ENCODE data around the gene TAOK1. TPM values are rescaled to one million over a fixed set of nuclear protein-coding genes. Genes with fewer than 3 reads are reported as not detected.
"Not testable (repeated sequence)": the region's sequence is repeated elsewhere in the genome, so short reads cannot be mapped to it uniquely, and the experiment has no call there.

Gene TAOK1
- total RNA-seq, 1 donor from 2014 or later, result 127 TPM

DNA sequence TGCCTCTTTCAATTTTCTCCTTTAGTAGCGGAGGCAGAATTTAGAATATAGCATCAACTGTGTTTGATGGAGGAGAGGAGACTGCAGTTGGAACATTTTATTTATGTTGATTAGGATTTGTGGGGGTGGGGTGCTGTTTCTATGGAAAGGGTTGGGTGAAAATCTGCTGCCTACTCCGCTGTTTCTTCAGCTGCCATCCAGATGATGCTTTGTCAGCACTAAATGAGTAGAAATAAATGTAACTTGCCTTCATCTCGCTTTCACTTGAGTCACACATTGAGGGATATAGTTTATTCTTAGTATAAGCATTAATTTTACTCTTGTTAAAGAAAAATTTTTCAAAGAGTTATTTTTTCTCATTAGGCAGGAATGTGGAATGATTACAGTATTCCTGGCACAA lies 134.5 kb downstream of the TAOK1 start:
- DNase-seq (ENCODE audit: low spot score in 2 of 2) (no peak), FAIRE-seq (no peak)

DNA sequence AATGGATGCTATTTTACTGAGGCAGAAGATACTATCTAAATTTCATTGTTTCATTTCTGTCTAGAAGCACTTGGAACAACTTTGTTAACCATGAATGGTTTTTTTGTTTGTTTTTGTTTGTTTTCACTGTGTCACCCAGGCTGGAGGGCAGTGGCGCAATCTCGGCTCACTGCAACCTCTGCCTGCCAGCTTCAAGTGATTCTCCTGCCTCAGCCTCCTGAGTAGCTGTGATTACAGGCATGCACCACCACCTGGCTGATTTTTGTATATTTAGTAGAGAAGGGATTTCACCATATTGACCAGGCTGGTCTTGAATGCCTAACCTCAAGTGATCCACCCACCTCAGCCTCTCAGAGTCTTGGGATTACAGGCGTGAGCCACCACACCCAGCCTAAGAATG lies 136.2 kb downstream of the TAOK1 start:
- DNase-seq (ENCODE audit: low spot score in 2 of 2) (no peak), FAIRE-seq (no peak)

DNA sequence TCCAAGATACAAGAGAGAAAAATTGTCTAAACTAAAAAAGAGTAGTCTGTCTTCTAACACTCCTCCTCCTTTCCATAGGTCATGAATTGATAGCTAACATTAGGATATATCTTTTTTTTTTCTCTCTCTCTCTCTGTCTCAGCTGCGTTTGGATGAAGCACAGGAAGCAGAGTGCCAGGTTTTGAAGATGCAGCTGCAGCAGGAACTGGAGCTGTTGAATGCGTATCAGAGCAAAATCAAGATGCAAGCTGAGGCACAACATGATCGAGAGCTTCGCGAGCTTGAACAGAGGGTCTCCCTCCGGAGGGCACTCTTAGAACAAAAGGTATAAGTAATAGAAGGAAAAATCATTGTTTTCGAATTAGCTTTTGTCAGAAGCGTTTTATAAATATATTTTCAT lies 143.8 kb downstream of the TAOK1 start:
- FAIRE-seq (no peak), DNase-seq (ENCODE audit: low spot score in 2 of 2) (no peak)

DNA sequence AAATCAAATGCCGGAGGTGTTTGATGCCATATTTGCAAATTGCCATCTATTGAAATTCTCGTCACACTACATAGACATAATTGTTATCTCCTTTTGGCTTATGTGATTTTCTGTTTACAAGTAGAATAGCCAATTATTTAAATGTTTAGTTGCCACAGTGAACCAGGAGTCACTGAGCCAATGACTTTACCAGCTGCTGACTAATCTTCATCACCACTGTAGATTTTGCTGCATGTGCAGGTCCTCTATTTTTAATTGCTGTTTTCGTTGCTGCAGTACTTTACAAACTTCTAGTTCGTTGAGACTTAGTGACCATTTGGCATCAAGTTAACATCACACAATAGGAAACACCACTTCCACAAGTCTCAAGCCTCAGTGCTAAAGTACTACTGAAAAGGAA lies 153.9 kb downstream of the TAOK1 start:
- FAIRE-seq (no peak), DNase-seq (ENCODE audit: low spot score in 2 of 2) (no peak)

DNA sequence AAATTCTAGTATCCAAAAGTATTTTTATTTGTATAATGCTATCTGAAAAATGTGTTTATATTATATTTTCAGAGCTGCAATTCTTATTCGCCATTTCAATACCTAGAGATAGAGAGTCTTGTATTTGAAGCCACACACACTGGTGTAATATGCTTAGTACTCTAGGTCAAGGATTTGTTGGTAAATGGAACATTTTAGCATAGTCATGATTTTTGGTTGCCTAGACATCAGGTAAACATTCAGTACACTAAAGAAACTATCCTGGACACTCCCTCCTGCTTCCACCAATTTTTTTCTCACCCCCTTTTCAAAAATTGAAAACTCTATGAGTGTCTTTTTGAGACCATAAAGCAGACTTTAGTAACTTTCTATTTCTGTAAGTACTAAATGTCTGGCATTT lies 155.9 kb downstream of the TAOK1 start:
- DNase-seq (ENCODE audit: low spot score in 2 of 2), result no peak
- no peak for FAIRE-seq

DNA sequence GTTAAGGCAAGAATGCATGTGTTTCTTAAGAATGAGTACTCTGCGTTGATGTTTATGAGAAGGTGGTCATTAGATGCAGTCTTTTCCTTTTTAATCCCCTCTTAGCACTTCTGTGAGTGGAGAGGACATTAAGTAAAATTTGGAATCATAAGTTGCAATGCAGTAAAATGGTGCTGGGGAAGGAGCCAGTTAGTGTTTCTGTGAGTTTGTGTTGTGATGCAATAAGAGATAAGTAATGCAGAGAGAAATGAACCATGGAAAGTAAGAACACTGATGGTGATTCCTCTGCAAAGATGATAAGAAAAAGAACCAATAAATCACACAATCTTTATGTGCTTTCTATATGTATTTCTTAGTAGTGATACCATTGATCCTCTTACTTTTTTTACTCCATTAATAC lies 156.7 kb downstream of the TAOK1 start:
- DNase-seq (ENCODE audit: low spot score in 2 of 2) (no peak), FAIRE-seq (no peak)

DNA sequence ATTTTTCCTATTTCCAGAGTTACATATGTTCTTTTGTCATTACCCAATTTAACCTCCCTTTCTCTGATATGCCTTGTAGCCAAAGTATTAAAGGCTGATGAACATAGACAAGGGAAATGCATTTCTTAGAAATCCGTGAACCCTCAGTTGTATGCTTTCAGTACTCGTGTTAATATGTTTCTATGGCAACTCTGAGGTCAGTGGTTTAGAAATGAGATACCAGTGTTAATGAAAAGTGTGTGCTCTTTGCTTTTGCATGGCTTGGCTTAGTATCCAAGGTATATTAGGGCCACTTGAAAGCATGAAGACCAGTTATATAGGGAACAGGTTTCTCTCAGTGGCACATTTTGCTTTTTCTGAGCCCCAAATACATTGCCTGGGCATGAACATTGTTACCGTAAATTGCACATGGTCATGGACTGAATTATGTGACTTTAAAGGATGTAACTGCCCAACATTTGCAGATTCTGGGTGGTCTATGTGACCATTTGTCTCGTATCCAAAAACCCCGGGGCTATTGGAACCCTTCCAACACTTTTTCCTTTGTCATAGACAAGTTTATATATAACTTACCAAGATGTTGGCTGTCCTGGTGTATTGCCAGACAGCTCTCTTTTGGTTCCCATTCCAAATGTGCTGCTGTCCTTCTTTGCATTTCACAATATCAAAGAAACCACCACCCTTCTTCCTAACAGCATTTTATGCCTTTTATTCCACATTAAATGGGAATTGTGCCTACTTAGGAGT lies 159.2 kb downstream of the TAOK1 start:
- DNase-seq (ENCODE audit: low spot score in 2 of 2) (no peak), FAIRE-seq (no peak)

DNA sequence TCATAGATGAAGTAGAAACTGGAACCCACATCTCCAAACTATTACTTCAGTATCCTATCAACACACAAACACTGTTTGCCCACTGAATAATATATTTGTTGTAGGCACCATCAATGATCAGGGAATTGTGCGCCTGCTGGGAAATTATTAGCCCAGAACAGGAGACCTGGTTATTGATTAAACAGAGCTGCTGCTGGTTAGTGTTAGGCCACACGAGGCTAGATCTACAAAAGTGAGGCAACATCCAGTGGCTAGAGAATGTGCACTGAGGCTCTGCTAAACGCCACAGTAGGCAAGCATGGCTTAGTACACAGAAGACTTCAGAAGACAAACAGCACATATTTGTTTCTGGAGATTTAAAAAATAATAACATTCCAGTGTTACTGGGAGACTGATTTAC lies 165.7 kb downstream of the TAOK1 start:
- FAIRE-seq (no peak), DNase-seq (ENCODE audit: low spot score in 2 of 2) (no peak)

DNA sequence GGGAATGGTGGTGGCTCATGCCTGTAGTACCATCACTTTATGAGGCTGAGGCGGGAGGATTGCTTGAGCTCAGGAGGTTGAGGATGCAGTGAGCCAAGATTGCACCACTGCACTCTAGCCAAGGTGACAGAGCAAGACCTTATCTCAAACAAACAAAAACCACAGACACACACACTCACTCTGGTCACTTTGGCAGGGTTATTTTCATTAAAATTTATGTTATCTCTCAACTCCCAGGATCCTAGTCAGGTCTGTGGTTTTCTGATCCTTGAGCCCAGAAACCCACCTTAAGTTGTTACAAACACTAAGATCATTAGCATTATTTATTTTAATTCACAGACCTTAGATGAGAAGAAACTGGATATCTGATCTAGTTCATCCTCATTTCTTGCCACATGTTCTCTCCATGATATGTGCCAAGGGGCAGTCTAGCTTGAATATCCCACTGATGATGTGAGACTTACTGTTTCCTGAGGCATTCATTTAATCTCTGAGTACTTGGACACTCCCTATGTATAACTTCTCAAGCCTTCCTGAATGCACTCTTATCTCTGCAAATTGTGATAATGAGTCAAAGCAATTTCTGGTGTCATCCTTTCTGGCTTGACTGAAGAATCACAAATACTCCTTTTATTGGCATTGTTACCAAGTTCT lies 167.0 kb downstream of the TAOK1 start:
- DNase-seq (ENCODE audit: low spot score in 2 of 2) (no peak), FAIRE-seq (no peak)

DNA sequence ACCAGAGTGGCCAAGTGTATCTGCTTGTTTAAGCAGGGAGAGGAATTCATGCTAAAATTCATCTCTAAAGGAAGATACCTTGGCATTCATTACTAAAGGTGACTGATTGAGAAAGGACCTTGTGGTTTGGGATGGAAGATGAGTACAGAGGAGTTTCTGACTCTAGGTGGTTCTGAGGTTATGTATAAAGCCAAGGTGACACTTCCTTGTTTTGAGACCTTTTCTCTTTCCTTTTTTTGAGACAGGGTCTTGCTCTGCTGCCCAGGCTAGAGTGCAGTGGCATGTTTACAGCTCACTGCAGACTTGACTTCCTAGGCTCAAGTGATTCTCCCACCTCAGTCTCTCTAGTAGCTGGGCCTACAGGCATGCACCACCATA lies 167.6 kb downstream of the TAOK1 start:
- no peak for FAIRE-seq

DNA sequence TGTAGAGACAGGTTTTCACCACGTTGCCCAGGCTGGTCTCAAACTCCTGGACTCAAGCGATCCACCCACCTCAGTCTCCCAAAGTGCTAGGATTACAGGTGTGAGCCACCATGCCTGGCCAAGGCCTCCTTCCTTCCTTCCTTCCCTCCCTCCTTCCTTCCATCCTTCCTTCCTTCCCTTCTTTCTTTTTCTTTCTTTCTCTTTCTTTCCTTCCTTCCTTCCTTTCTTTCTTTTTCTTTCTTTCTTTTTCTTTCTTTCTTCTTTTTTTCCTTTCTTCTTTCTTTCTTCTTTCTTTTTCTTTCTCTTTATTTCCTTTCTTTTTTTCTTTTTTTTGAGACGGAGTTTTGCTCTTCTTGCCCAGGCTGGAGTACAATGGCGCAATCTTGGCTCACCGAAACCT lies 168.0 kb downstream of the TAOK1 start:
- not testable (repeated sequence) for FAIRE-seq; DNase-seq (ENCODE audit: low spot score in 2 of 2)

More for the DNA sequence above, 167.6 kb downstream of the TAOK1 start:
- no peak for DNase-seq (ENCODE audit: low spot score in 2 of 2)

DNA sequence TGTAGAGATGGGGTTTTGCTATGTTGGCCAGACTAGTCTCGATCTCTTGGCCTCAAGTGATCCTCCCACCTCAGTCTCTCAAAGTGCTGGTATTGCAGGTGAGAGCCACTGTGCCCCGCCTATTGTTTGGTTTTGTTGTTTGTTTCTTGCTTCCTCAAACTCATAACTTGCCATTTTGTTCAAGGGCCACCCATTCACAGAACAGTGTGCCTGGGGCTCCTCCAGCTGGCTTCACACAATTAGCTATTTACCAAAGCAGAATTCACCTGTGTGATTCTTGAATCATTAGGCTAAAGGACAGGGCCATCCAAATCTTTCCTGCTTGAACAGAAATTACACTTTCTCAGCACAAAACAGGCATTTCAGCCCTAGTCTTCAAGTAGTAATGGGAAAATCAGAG lies 169.5 kb downstream of the TAOK1 start:
- no peak for DNase-seq (ENCODE audit: low spot score in 2 of 2)
- no peak for FAIRE-seq

DNA sequence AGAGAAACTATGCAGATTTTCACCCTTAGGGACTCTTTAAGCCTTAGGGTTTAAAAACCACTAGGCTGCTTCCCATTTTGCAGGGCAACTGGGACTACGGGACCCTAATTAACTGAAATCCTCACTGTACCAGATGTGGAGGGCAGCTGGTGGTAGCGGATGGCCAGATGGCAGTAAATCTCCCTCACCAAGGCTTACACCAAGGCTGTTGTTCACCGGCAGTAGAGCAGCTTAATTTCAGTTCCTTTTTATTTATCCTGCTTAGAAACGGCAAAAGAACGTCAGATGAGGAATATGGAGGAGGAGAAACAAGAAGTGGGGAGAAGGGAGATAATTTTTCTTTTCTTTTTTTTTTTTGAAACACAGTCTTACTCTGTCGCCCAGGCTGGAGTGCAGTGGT lies 170.2 kb downstream of the TAOK1 start:
- DNase-seq (ENCODE audit: low spot score in 2 of 2) (no peak), FAIRE-seq (no peak)

DNA sequence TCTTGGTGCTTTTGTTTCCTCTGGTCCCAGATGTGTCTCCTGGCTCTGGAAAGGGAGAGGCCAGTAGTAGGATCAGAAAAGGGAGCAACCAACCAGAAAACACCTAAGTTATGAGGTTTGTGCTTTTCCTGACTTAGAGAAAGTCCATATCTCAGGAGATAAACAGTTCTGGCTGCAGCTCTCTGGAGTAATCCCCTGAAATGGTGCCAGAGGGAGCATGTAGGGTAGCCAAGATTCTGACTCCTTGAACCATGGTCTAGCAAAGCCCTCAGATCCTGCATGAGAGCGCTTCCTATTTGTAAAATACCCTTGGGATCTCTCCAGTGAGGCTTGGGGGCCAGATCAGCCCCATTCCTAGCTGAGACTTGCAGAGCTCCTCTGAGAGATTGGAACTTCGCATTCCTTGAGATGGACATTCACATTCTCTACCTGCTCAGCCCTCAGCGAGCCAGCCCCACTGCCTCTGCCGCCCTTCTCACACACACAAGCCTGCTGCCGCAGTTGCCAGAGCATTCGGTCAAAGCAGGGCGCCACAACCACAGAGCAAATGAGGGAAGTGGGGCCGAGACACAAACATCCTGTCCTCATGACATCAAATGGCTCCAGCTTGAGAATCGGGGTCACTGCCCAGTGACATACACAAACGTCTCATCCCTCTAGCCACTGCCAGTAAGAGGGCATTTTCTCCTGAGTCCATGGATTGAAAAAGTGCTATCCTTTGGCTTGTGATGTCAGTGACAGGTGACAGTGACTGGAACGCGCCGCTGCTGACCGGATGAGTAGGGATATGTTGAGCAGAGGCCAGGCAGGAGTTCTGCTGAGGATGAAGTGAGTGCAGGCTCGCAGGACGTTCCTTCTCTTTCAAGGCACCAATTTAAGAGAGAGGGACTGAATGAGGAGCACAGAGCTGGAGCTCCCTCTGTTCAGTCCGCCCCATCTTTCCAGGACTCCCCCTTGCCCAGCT lies 171.7 kb downstream of the TAOK1 start:
- FAIRE-seq, result no peak

DNA sequence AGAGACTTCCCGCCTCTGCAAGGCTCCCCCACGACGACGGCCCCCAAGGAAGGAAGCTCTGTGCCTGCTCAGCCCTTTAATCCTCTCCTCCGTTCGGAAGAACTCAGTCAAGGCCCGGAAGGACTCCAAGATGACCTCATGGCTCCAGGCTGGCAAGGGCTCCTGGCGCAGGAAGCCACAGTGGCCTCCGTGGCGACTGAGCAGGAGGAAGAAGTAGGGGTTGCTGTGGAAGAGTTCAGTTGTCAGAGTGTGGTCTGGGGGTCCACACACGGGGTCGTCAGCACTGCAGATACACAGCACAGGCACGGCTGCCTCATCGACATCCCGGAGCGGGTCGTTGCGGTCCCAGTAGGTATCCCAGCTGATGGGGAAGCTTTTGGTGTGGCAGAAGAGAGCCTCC lies 172.5 kb downstream of the TAOK1 start:
- FAIRE-seq, result no peak
- DNase-seq (ENCODE audit: low spot score in 2 of 2), result no peak

More for the DNA sequence above, 171.7 kb downstream of the TAOK1 start:
- DNase-seq (ENCODE audit: low spot score in 2 of 2), result no peak

DNA sequence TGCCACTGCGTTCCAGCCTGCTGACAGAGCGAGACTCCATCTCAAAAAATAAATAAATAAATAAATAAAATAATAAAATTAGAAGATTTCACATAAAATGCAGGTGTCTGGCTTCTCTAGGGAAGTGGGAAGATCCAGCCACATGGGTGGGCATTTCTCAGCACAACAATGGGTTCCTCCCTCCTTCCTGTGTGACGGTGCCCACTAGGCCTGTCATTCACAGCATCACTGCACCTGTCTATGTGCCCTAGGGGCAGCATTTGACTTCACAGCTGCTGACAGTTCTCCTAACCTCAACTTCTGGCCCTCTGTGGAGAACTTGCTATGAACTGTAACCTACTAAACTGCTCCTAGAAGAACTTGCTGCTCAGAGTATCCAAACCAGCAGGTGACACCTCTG lies 173.7 kb downstream of the TAOK1 start:
- FAIRE-seq, result no peak

DNA sequence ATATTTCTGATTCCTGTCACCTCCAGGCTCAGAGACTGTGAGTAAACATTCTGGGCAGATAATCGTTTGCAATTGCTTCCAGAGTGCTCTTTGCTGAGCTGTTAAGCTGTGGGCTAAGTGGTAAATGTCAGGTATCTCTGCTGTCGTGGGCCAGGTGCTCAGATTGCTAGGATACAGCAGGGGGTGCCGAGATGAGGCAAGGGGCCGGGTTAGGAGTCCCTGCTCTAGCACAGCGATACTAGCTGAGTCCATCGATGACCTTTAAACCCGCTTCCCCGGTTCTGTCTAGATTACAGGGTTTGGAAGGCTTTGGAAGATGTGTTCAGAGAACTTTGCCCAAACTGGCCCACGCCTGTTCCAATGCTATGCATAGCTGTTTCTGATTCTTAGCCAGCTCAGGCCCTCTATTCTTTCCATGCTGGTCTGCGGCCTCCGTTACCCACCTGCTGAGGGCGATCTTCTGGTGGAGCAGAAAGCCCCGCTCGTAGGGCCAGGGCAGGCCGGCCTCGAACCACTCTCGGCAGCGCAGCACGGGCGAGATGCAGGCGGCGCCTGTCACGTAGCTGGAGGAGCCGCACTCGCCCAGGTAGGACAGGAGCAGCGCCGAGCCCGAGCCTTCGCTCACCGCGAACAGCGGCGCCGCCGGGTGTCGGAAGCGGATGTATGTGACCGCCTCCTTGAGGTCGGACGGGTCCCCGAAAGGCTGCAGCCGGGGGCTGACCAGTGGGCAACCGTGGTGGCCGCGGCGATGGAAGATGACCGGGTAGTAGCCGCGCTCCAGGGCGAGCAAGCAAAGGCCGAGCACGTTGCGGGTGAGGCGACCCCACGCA lies 175.7 kb downstream of the TAOK1 start:
- DNase-seq (ENCODE audit: low spot score in 2 of 2) (no peak), FAIRE-seq (no peak)

More for the DNA sequence above, 173.7 kb downstream of the TAOK1 start:
- no peak for DNase-seq (ENCODE audit: low spot score in 2 of 2)

DNA sequence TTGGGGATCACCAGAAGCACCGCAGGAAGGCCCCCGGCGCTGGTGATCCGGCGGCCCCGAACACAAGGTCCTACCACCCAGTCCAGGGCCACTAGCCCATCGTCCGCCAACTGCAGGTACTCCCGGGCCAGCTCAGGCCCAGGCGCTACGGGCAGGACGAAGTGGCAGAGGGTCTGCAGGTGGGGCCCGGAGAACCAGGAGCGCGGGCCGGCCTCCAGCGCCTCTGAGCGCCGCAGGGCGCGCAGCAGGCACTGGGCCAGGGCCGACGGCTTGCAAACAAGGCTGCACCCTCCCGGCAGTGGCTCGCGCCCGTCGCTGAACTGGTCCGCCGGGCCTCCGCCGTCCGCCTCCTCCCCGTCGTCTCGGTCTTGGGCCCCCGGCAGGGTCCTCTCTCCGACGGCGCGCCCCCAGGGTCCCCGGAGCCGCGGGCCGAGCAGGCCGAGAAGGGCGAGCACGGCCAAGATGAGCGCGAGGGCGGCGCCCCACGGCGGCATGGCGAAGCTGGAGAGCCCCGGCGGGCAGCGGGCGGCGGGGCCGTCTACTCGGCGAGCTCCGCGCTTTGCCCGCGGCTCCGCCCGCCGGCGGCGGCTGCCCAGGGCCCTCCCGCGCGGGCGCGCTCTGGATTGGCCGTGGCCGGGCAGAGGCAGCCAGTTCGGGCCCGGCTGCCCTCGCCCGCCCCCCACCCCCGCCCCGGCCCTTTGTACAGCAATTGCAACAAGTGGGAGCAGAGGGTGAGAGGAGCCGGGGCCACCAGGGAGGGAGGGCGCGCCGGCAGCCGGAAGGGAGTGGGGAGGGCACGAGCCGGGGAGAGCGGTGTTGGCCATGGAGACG lies 176.5 kb downstream of the TAOK1 start, which contains the start of gene ABHD15:
TSS of gene ABHD15 (minus strand) at position 565 of the 831 bp plus-strand sequence. CDS start at position 494, 71 bp downstream.
- DNase-seq (ENCODE audit: low spot score in 2 of 2) (peak; percentile 77 to 83), FAIRE-seq (no peak)

DNA sequence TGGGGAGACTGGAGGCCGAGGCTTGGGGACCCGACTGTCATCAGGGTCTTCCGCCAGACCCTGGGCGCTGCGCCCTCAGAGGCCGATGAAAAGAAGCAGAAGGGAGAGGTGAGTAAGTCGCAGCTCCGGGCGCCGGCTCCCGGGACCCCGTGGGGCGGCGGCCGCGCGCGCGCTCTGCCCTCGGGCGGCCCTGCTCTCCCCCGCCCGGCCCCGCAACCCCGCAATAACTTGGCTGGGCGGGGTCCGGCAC lies 177.1 kb downstream of the TAOK1 start:
- no peak for FAIRE-seq

More for the DNA sequence above, 177.1 kb downstream of the TAOK1 start:
- DNase-seq (ENCODE audit: low spot score in 2 of 2), result no peak
